Activated effector memory CD4-positive, alpha-beta T cell treated with Interleukin-2 at 50 U/mL for 16 hours (primary cell): Measurements from ENCODE around the gene KRTAP21-2.
"Not testable (repeated sequence)": the region's sequence is repeated elsewhere in the genome, so short reads cannot be mapped to it uniquely, and the experiment has no call there.

Experiments
- DNase-seq: peaks from one replicate; pipeline ENCODE4 v3.0.0-alpha.2; 2020

KRTAP21-2 gene

GRCh38 chr21:30747159-30747558 is at the start of gene KRTAP21-2:
Gene KRTAP21-2 (minus strand): TSS chr21:30747259. CDS start chr21:30747202, 57 bp downstream.
- no peak for DNase-seq

- DNase-seq = no peak
Observed at GRCh38 chr21:30793581-30794314, 46.7 kb upstream of the KRTAP21-2 start.

GRCh38 chr21:30779249-30779648 is 32.2 kb upstream of the KRTAP21-2 start:
- no peak for DNase-seq

- DNase-seq = no peak
Observed at GRCh38 chr21:30769724-30770431, 22.8 kb upstream of the KRTAP21-2 start.

- no peak for DNase-seq
Observed at GRCh38 chr21:30760776-30761175, 13.7 kb upstream of the KRTAP21-2 start.

GRCh38 chr21:30758306-30758705 is 11.2 kb upstream of the KRTAP21-2 start:
- no peak for DNase-seq

- not testable (repeated sequence) for DNase-seq
Observed at GRCh38 chr21:30755328-30755727, 8.3 kb upstream of the KRTAP21-2 start, which contains the start of gene KRTAP21-1. Gene KRTAP21-1 (minus strand): TSS chr21:30755428. CDS start chr21:30755378, 50 bp downstream.

- DNase-seq = no peak
Observed at GRCh38 chr21:30740462-30740861, 6.6 kb downstream of the KRTAP21-2 start.

GRCh38 chr21:30733026-30733425 is 14.0 kb downstream of the KRTAP21-2 start:
- DNase-seq = no peak

- no peak for DNase-seq
Observed at GRCh38 chr21:30726726-30727125, 20.3 kb downstream of the KRTAP21-2 start.

- DNase-seq = no peak
Observed at GRCh38 chr21:30719401-30719800, 27.7 kb downstream of the KRTAP21-2 start.

GRCh38 chr21:30718239-30718909 is 28.7 kb downstream of the KRTAP21-2 start, which contains the start of gene KRTAP21-3:
Gene KRTAP21-3 (minus strand): TSS chr21:30718777. CDS start chr21:30718759, 18 bp downstream.
- DNase-seq = no peak

- DNase-seq = no peak
Observed at GRCh38 chr21:30717105-30717504, 30.0 kb downstream of the KRTAP21-2 start.

- no peak for DNase-seq
Observed at GRCh38 chr21:30714946-30715345, 32.1 kb downstream of the KRTAP21-2 start.

GRCh38 chr21:30714456-30714855 is 32.6 kb downstream of the KRTAP21-2 start:
- no peak for DNase-seq

- DNase-seq = no peak
Observed at GRCh38 chr21:30713766-30714165, 33.3 kb downstream of the KRTAP21-2 start.

GRCh38 chr21:30710499-30710898 is 36.6 kb downstream of the KRTAP21-2 start:
- no peak for DNase-seq

- DNase-seq = no peak
Observed at GRCh38 chr21:30707409-30707808, 39.6 kb downstream of the KRTAP21-2 start.
